ENCODE results near the gene KNDC1.

GRCh38 chr10:133130602-133131001 lies 29.4 kb upstream of the KNDC1 start:
- TF ChIP-seq TARDBP (IDR thresholded peaks at IDR 0.05) (no peak), ELF4 (IDR thresholded peaks at IDR 0.05) (no peak), FOXA1 (IDR thresholded peaks at IDR 0.05) (no peak), SUZ12 (IDR thresholded peaks at IDR 0.05) (no peak)

Data from HEK293T (cell line).